ENCODE data around the gene FRMD7. TPM values are rescaled to one million over a fixed set of nuclear protein-coding genes. Genes with fewer than 3 reads are reported as not detected.
"Not testable (repeated sequence)": the region's sequence is repeated elsewhere in the genome, so short reads cannot be mapped to it uniquely, and the experiment has no call there.

Gene FRMD7
- total RNA-seq, 6 experiments from 2014 or later: 0.07 to 0.18 (median 0.09) TPM; not detected in 3

DNA sequence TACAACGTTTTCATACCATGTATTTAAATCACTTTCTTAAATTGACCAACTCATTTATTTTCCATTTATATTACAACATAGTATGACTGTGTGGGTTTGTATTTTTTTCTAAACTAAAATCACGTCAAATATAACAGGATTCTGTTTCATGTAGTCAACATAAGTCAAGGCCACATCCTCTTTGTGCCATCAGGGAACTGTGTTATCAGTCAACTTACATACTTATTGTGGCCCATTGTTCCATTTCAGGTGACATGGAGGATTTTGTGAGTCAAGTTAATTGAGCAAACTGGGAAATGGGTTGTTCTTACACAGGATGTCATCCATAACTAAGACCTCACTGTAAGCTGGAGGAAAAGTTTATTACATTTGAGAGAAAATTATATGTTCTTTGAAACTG, 68.8 kb downstream of the FRMD7 start:
- intact Hi-C loops (cut with DNase I): loop anchor here in 1 of 2 donors (10.0 kb wide), 1 partner anchor 214 kb away; no protein-coding TSS in a partner anchor
- Histone ChIP-seq H3K4me1 (no peaks in the 10 kb centered on the region), H3K36me3 (no peaks in the 10 kb centered on the region), H3K27ac (no peak overlapping the region), H3K27me3 (peaks cover 0 to 4% of the 10 kb centered on the region in 2 donors), H3K9me3 (no peaks in the 10 kb centered on the region), H3K4me3 (no peak overlapping the region)
- 26% methylated on average over 2 of the region's 2 CpGs for WGBS (ENCODE audit: insufficient coverage, low coverage, low lambda C conversion rate, missing lambda C conversion rate)
- DNase-seq: no peak
- ATAC-seq: no peak
- TF ChIP-seq POLR2A (IDR thresholded peaks at IDR 0.05): no peak
- TF ChIP-seq, protein P1, sequence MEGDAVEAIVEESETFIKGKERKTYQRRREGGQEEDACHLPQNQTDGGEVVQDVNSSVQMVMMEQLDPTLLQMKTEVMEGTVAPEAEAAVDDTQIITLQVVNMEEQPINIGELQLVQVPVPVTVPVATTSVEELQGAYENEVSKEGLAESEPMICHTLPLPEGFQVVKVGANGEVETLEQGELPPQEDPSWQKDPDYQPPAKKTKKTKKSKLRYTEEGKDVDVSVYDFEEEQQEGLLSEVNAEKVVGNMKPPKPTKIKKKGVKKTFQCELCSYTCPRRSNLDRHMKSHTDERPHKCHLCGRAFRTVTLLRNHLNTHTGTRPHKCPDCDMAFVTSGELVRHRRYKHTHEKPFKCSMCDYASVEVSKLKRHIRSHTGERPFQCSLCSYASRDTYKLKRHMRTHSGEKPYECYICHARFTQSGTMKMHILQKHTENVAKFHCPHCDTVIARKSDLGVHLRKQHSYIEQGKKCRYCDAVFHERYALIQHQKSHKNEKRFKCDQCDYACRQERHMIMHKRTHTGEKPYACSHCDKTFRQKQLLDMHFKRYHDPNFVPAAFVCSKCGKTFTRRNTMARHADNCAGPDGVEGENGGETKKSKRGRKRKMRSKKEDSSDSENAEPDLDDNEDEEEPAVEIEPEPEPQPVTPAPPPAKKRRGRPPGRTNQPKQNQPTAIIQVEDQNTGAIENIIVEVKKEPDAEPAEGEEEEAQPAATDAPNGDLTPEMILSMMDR (IDR thresholded peaks at IDR 0.05): no peak

DNA sequence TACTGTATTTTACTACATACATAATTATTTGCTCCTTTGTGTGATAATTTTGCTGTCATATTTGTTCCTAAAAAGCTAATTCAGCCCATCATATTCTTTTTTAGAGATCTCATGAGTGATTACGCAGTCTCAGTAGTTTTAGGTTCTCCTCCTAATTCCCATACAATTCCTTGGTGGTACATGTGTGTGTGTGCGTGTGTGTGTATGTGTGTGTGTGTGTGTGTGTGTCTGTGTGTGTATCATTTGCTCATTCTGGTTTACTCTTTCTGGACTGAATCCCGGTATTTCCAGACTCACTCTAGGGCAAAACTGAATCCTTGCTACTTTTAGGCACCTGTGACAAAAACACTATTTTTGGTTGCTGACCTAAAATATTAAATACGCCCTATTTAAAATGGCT, 69.8 kb downstream of the FRMD7 start:
- intact Hi-C loops (cut with DNase I): loop anchor here in 1 of 2 donors (10.0 kb wide), 1 partner anchor 213 kb away; no protein-coding TSS in a partner anchor
- TF ChIP-seq, protein P1 (IDR thresholded peaks at IDR 0.05): no peak
- TF ChIP-seq POLR2A (IDR thresholded peaks at IDR 0.05): no peak
- peaks cover 0 to 4% of the 10 kb centered on the region in 2 donors for H3K27me3 ChIP-seq
- ATAC-seq: no peak
- WGBS (ENCODE audit: insufficient coverage, low coverage, low lambda C conversion rate, missing lambda C conversion rate): 83% methylated on average over 4 of the region's 4 CpGs
- no peak overlapping the region for H3K4me3 ChIP-seq
- no peaks in the 10 kb centered on the region for H3K36me3 ChIP-seq
- no peaks in the 10 kb centered on the region for H3K4me1 ChIP-seq
- DNase-seq: no peak
- H3K27ac ChIP-seq: no peak overlapping the region
- no peaks in the 10 kb centered on the region for H3K9me3 ChIP-seq

DNA sequence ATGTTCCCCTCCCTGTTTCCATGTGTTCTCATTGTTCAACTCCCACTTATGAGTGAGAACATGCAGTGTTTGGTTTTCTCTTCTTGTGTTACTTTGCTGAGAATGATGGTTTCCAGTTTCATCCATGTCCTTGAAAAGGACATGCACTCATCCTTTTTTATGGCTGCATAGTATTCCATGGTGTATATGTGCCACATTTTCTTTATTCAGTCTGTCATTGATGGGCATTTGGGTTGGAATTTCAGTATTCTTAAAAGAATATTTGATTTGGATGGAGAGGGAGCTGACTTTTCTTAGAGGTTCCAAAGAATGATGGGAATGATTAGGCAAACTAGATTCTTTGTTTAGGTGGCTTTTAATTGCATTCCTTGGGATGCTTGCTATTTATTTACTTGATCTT, 76.0 kb downstream of the FRMD7 start:
- not testable (repeated sequence) for DNase-seq, ATAC-seq

DNA sequence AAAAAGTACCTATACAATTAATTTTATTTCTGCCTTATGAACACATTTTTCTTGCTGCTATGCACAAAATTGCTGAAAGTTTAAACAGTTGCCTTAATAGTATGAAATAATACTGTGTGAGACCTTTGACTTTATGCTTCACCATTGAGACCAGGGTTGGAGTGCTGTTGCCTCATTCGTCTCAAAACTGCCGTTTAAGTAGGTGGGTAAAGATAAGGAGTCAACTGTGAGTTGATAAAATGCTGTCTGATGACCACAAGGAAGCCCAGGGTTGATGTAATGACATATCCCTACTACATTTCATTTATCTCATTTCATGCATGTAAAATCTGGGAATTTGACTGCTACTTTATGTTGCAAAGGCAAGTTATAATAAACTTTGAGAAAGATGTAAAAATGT, 81.3 kb downstream of the FRMD7 start:
- H3K4me3 ChIP-seq: no peak overlapping the region
- intact Hi-C loops (cut with DNase I): no loop called here
- H3K36me3 ChIP-seq: no peaks in the 10 kb centered on the region
- no peak for ATAC-seq
- DNase-seq: no peak
- no peaks in the 10 kb centered on the region for H3K27me3 ChIP-seq
- H3K9me3 ChIP-seq: no peaks in the 10 kb centered on the region
- H3K4me1 ChIP-seq: no peaks in the 10 kb centered on the region
- 23% methylated on average over 2 of the region's 2 CpGs for WGBS (ENCODE audit: insufficient coverage, low coverage, low lambda C conversion rate, missing lambda C conversion rate)
- no peak overlapping the region for H3K27ac ChIP-seq
- TF ChIP-seq, protein P1 (IDR thresholded peaks at IDR 0.05): no peak
- TF ChIP-seq POLR2A (IDR thresholded peaks at IDR 0.05): no peak

More for the DNA sequence above, 76.0 kb downstream of the FRMD7 start:
- not testable (repeated sequence) for H3K9me3 ChIP-seq, H3K36me3 ChIP-seq, H3K4me3 ChIP-seq, H3K4me1 ChIP-seq, H3K27me3 ChIP-seq, H3K27ac ChIP-seq
- intact Hi-C loops (cut with DNase I): loop anchor here in 1 of 2 donors (10.0 kb wide), 1 partner anchor 207 kb away; no protein-coding TSS in a partner anchor

DNA sequence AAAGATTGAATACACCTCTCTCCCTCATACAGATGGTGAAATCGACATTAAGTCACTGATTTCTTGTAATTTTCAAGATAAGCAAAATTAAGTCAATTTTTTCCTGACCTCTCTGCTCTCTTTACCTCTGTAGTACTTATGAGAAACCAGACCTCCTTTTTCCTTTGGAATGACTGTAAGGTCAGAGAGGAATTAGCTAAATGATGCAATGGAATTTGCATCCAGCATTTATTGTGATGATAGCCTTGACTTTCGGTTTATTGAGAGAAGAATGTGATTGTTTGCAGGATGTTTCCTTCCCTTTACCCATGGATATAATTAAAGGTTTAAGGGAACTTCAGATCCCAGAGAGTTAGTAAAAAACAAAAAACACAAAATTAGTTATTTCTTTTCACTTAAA, 82.4 kb downstream of the FRMD7 start:
- no peak for ATAC-seq
- no peak overlapping the region for H3K4me3 ChIP-seq

More for the DNA sequence above, 82.4 kb downstream of the FRMD7 start:
- Histone ChIP-seq H3K27me3 (no peaks in the 10 kb centered on the region), H3K9me3 (no peaks in the 10 kb centered on the region), H3K27ac (no peak overlapping the region), H3K36me3 (no peaks in the 10 kb centered on the region), H3K4me1 (no peaks in the 10 kb centered on the region)
- intact Hi-C loops (cut with DNase I): no loop called here
- no peak for DNase-seq
- TF ChIP-seq, protein P1 (IDR thresholded peaks at IDR 0.05): no peak
- no peak for TF ChIP-seq POLR2A (IDR thresholded peaks at IDR 0.05)
- WGBS (ENCODE audit: insufficient coverage, low coverage, low lambda C conversion rate, missing lambda C conversion rate): 47% methylated on average over 2 of the region's 2 CpGs

All from right lobe of liver (tissue), 6 donors.